Limb (tissue), 2 donors: ENCODE results near the gene CDKN1A.

Source experiments
- DNase-seq, 2 donors: peaks; one replicate each; pipeline ENCODE4 v3.0.0-alpha.2; 2016; ENCODE audit errors: extremely low spot score in 2 of 2

CDKN1A gene

DNA sequence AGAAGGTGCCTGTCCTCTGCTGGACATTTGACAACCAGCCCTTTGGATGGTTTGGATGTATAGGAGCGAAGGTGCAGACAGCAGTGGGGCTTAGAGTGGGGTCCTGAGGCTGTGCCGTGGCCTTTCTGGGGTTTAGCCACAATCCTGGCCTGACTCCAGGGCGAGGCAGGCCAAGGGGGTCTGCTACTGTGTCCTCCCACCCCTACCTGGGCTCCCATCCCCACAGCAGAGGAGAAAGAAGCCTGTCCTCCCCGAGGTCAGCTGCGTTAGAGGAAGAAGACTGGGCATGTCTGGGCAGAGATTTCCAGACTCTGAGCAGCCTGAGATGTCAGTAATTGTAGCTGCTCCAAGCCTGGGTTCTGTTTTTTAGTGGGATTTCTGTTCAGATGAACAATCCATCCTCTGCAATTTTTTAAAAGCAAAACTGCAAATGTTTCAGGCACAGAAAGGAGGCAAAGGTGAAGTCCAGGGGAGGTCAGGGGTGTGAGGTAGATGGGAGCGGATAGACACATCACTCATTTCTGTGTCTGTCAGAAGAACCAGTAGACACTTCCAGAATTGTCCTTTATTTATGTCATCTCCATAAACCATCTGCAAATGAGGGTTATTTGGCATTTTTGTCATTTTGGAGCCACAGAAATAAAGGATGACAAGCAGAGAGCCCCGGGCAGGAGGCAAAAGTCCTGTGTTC, 1.3 kb upstream of the CDKN1A start:
- DNase-seq = no peak

DNA sequence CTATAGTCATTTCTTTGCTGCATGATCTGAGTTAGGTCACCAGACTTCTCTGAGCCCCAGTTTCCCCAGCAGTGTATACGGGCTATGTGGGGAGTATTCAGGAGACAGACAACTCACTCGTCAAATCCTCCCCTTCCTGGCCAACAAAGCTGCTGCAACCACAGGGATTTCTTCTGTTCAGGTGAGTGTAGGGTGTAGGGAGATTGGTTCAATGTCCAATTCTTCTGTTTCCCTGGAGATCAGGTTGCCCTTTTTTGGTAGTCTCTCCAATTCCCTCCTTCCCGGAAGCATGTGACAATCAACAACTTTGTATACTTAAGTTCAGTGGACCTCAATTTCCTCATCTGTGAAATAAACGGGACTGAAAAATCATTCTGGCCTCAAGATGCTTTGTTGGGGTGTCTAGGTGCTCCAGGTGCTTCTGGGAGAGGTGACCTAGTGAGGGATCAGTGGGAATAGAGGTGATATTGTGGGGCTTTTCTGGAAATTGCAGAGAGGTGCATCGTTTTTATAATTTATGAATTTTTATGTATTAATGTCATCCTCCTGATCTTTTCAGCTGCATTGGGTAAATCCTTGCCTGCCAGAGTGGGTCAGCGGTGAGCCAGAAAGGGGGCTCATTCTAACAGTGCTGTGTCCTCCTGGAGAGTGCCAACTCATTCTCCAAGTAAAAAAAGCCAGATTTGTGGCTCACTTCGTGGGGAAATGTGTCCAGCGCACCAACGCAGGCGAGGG, 594 bp upstream of the CDKN1A start:
- no peak for DNase-seq

DNA sequence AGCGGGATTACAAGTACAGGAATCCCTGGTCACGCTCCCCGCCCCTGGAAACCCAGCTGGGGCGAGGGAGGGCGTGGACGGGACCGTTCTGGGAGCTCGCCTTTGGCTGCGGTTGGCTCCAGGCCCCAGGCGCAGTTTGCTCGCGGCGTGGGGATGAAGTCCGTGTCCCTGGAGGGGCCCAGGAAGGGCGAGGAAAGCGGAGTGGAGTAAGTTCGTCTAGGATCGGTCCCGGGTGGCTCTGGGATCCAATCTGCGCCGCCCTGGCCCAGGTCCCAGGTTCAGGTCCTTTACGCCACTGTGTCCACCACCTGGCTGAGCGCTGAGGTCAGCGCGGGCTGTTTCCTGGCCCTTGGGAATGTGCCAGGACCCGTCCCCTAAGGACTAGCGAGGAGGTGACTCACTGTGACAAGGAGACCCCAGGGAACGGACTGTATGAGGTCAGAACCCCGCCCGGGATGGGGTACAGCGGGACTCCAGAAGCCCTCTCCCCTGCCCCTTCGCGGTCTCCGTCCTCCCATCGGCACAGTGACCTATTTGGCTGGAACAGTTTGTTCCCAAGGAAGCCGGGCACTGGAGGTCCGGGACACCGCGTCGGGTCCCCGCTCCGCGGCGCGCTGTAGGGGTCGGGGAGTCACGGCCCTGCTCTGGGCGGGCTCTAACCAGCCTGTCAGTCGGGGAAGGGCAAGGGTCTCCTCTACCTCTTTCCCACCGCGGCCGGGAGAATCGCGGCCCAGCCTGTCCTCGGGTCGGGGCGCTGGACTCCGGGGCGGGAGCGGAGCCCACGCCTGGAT, 724 bp downstream of the CDKN1A start:
- peak; percentile 10 to 70 for DNase-seq

DNA sequence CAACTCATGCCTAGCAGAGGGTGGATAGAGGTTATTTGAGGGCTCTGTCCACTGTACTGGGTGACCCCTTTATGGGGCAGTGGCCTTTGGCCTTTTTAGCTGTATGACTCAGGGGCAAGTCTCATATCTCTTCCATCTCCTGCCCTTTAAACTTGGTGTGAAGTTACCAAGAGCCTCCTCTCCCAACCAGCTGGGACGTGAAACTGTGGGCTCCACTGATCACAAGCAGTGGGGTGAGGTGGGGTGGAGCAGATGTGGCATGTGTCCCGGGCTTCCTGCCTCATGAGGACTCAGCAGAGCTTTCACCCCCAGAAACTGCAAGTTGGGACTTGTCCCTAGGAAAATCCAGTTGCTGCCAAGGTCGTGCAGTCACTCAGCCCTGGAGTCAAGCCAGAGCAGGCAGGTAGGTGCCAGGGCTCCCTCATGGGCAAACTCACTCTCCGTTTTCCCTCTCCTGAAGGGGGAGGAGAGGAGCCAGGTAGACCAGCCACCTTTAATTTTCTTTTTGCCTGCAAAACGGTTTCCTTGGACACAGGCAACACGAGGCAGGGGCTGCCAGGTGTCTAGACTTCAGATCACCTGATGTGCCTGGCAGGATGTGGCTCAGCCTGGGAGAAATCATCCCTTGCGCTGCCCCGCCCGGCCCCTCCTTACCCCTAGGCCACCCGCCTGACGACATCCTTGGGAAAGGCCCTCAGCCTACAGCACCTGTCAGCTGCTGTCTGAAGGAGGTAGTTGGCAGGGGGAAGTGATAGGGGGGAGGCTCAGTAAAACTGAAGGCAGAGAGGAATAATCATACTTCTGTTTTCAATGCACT, 4.0 kb downstream of the CDKN1A start:
- no peak for DNase-seq

DNA sequence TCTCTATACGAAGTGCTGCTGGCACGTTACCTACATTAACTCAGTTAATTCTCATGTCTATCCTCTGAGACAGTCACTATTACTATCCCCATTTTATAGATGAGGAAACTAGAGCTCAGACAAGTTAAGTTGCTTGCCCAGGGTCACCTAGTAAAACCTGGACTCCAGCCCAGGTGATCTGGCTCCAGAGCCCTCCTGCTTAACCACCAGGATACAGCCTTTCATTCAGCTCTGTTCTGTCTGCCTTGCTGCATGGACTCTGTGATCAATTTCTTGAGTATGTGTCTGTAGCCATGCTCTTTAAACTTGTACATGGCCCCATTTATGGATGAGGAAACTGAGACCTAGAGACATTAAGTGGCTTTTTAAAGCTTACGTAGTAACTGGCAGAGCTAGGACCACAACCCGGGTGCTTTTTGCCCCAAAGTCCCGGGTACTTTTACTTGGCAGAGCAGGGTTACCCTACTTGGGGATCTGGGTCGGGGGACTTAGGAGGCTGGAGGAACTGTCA, 4.7 kb downstream of the CDKN1A start:
- DNase-seq = no peak

DNA sequence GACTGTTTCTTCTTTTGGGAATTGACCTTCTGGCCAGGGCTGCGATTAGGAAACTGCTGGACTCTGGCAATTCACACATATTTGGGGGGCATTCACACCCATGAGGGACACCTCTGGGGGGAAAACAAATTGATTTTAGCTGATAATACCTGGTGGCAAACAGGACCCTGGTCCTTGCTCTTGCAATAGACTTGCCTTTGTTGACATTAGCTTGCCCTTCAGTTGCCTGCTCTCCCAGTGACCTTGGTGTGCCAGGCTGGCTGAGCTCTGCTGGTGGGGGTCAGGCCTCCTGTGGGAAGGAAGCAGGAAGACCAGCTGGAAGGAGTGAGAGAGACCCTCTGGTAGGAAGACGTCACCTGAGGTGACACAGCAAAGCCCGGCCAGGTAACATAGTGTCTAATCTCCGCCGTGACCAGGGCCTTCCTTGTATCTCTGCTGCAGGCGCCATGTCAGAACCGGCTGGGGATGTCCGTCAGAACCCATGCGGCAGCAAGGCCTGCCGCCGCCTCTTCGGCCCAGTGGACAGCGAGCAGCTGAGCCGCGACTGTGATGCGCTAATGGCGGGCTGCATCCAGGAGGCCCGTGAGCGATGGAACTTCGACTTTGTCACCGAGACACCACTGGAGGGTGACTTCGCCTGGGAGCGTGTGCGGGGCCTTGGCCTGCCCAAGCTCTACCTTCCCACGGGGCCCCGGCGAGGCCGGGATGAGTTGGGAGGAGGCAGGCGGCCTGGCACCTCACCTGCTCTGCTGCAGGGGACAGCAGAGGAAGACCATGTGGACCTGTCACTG, 5.3 kb downstream of the CDKN1A start:
- DNase-seq = no peak

DNA sequence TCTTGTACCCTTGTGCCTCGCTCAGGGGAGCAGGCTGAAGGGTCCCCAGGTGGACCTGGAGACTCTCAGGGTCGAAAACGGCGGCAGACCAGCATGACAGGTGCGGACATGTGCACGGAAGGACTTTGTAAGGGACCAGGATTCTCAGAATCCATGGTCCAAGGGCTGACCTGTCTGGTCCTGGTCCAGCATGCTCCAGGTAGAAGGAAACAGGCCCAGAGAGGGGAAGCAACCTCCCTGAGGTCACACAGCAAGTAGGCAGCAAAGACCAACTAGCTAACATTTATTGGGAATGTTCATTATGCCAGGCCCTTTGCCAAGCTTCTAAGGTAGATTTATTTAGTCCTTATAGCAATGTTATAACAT, 5.9 kb downstream of the CDKN1A start:
- no peak for DNase-seq

DNA sequence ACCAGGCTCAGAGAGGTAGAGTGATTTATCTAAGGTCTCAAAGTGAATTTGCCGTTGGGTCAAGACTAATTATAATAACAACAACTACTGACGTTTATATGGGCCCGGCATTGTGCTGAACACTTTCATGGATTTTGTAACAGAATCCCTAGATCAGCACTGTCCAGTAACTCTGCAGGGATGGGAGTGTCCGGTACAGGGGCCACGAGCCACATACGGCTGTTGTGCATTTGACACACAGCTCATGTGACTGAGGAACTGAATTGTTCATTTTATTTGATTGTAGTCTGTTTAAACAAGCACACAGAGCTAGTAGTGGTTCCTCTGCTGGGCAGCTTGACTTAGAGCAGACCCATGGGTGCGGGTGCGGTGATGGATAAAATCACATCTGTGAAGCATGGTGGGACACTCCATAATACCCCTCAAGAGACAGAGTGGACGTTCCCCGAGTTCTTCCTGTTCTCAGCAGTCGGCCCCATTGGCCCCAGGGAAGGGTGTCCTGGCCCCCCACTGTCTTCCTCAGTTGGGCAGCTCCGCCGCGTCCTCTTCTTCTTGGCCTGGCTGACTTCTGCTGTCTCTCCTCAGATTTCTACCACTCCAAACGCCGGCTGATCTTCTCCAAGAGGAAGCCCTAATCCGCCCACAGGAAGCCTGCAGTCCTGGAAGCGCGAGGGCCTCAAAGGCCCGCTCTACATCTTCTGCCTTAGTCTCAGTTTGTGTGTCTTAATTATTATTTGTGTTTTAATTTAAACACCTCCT, 6.8 kb downstream of the CDKN1A start:
- no peak for DNase-seq

DNA sequence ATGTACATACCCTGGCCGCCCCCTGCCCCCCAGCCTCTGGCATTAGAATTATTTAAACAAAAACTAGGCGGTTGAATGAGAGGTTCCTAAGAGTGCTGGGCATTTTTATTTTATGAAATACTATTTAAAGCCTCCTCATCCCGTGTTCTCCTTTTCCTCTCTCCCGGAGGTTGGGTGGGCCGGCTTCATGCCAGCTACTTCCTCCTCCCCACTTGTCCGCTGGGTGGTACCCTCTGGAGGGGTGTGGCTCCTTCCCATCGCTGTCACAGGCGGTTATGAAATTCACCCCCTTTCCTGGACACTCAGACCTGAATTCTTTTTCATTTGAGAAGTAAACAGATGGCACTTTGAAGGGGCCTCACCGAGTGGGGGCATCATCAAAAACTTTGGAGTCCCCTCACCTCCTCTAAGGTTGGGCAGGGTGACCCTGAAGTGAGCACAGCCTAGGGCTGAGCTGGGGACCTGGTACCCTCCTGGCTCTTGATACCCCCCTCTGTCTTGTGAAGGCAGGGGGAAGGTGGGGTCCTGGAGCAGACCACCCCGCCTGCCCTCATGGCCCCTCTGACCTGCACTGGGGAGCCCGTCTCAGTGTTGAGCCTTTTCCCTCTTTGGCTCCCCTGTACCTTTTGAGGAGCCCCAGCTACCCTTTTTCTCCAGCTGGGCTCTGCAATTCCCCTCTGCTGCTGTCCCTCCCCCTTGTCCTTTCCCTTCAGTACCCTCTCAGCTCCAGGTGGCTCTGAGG, 7.6 kb downstream of the CDKN1A start:
- DNase-seq = no peak

DNA sequence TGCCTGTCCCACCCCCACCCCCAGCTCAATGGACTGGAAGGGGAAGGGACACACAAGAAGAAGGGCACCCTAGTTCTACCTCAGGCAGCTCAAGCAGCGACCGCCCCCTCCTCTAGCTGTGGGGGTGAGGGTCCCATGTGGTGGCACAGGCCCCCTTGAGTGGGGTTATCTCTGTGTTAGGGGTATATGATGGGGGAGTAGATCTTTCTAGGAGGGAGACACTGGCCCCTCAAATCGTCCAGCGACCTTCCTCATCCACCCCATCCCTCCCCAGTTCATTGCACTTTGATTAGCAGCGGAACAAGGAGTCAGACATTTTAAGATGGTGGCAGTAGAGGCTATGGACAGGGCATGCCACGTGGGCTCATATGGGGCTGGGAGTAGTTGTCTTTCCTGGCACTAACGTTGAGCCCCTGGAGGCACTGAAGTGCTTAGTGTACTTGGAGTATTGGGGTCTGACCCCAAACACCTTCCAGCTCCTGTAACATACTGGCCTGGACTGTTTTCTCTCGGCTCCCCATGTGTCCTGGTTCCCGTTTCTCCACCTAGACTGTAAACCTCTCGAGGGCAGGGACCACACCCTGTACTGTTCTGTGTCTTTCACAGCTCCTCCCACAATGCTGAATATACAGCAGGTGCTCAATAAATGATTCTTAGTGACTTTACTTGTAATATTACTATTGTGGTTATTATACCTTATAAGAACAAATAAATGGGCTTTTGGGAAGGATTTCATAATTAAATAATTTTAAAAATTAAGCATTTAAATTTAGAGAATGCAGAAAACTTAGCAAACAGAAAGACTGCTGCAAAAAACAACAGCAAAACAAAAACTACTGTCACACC, 8.4 kb downstream of the CDKN1A start:
- no peak for DNase-seq

DNA sequence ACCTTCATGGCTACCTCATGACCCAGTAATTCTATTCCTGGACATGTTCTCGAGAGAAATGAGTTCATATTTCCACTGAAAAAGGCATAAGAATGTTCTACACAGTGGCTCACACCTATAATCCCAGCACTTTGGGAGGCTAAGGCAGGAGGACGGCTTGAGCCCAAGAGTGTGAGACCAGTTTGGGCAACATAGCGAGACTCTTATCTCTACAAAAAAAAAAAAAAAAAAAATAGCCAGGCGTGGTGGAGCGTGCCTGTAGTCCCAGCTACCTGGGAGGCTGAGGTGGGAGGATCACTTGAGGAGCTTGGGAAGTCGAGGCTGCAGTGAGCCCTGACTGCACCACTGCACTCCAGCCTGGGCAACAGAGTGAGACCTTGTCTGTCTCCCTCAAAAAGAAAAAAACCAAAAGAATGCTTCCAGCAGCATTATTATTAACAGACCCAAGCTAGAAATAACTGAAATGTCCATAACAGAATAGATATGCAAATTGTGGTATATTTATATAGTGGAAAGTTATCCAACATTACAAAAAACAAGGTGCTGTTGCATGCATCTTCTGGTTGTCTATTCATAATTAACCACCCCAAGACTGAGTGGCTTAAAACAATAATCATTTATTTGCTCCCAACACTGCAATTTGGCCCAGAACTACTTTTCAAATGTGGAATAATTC, 9.7 kb downstream of the CDKN1A start:
- no peak for DNase-seq

DNA sequence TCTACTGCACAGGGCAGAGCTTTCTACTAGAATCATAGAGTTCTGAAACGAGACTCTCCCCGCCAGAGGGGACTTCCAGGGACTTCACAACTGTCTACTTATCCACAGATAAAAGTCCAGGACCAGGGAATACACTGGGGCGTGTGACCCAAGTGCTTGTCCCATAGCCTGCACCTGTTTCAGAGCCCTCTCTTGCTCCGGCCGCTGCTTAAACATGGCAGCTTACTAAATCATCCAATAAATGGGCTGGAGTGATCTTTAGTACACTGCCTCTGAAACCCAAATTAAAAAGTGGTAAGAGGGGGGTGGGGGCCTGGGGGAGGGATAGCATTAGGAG, 10.2 kb downstream of the CDKN1A start:
- DNase-seq = no peak

DNA sequence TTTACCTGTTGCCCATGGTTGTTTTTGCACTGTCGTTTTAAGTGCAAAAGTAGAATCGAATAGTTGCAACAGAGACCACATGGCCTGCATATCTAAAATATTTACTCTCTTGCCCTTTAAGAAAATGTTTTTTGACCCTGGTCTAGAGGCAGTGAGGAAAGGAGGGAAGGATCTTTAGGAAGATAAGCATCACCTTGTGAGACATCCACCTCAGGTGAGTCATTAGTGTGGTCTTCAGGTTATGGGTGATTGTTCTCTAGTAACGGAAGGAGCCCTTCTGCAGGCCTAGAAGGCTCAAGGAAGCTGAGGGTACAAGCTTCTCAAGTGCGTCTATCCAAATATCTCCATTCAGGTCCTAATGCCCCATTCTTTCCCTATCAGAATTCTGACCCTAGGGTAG, 12.5 kb downstream of the CDKN1A start:
- no peak for DNase-seq

DNA sequence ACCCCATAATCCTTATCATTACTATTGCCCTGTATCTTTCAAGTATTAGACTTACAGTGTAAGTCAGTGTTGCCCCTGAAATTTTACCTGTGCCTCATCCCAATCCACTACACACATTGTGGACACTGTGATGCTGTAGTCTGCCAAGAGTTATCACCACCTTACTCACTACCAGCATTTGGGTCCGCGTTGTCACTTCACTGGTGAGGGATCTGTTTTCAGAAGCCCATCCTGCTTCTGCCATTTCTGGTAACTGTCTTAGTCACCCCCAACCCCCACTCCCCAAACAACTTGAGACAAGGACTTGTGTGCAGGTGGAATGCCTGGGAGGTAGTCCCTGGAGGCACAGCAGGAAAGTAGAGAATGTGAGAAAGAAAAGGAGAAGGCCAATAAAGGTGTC, 13.1 kb downstream of the CDKN1A start:
- no peak for DNase-seq

DNA sequence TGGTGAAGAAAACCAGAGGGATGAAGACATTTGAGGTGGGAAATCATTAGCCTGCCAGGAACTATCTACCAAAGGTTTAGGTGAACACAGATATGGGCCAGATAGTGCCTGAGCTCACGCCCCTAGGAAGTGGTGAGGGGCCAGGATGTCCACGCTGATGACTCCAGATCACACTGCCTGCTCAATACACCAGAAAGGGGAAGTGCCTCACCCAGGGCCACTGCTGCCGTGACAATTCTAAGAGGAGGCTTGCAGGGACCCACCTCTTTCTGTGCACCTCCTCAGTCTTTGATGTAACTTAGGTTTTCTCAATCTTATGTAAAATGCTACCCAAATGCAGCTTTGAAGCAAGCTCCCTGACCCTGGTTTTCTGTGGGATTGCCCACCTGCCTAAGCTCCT, 13.7 kb downstream of the CDKN1A start:
- no peak for DNase-seq

DNA sequence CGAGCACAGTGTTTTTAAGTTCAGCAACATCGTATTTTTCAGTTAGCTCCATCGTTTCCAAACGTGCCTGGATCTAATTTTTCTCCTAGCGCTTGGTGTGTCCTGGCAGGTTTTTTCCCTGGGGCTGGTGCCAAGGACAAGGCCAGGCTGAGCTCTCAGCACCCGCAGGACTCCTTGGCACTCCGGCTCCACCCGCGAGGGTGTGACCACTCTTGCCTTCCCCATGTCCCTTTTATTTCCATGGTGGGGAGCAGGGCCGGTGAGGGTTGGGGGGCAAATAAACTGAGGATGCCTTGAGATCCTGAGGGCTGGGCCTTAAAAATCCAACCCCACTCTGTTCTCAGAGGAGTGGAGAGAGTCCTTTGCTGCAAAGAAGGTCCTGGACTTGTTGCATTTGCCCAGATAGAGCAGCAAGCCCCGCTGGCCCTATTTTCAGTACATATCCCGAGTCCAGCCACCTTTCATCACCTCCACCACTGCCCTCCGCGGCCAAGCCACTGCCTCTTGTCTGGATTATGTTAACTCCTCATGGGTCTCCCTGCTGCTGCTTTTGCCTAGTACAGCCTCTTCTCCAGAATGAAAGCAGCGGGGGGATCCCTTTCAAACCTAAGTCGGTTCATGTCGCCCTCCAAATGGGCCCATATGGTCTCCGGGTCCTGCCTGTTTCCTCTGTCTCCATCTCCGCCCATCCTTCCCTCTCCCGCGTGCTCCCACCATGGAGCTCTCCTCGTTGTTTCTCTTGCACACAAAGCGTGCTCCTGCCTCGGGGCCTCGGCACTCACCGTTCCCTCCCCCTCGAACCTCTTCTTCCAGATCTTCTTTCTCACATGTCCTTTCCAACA, 14.6 kb downstream of the CDKN1A start:
- no peak for DNase-seq

DNA sequence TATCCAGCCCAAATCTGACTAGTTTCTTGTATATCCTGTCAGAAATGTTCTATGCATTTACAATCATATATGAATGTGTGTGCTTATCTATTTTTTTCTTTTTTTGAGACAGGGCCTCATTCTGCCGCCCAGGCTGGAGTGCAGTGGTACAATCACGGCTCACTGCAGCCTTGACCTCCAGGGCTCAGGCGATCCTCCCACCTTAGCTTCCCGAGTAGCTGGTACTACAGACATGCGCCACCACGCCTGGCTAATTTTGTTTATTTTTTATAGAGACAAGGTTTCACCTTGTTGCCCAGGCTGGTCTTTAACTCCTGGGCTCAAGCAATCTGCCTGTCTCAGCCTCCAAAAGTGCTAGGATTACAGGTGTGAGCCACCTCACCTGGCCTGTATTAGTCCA, 16.1 kb downstream of the CDKN1A start:
- no peak for DNase-seq
